Caco-2 (cell line): Measurements from ENCODE around the gene PALB2. TPM values are rescaled to one million over a fixed set of nuclear protein-coding genes. Genes with fewer than 3 reads are reported as not detected.

Experiments
- BruUV-seq: library from RNA; stranded (reverse); fragments of 400-500 nt; replicated peaks from 2 replicates; lab custom pipeline; 2021; lab: Mats Ljungman, UMichigan
- CTCF ChIA-PET: fragments of 300-600 bp; sonication (Branson Sonifier 250); formaldehyde crosslinking; loops from one replicate; lab custom pipeline; 2022; ENCODE audit warnings: antibody characterized with exemption; lab: Charles Lee
- POLR2A ChIA-PET: fragments of 300-600 bp; sonication (Branson Sonifier 250); formaldehyde crosslinking; loops from one replicate; lab custom pipeline; 2022; ENCODE audit warnings: antibody characterized with exemption; lab: Charles Lee
- DNase-seq, 2 experiments: peaks; one replicate each; pipeline versions ENCODE4 v3.0.0 to v3.0.0-alpha.2; 2020 to 2022
- H3K27me3 ChIP-seq: replicated peaks from 2 replicates; pipeline ENCODE4 v1.6.0; 2011; ENCODE audit warnings: low read length; ENCODE audit not compliant: control insufficient read depth, insufficient read depth
- H3K36me3 ChIP-seq: 2 replicates; pipeline ENCODE4 v1.5.1; 2011; ENCODE audit warnings: low read length; ENCODE audit not compliant: control insufficient read depth, insufficient read depth
- H3K4me1 ChIP-seq: fragments of 250-450 bp; sonication (Bioruptor Pico); 2 replicates; pipeline ENCODE4 v1.5.1; 2020; ENCODE audit warnings: mild to moderate bottlenecking
- H3K4me3 ChIP-seq: 2 replicates; pipeline ENCODE4 v1.5.1; 2011; ENCODE audit warnings: low read depth, mild to moderate bottlenecking, control low read depth, low read length
- H3K9me3 ChIP-seq: fragments of 250-450 bp; sonication (Bioruptor Pico); 2 replicates; pipeline ENCODE4 v1.5.1; 2020; ENCODE audit warnings: mild to moderate bottlenecking, moderate library complexity
- H3K27ac Mint-ChIP-seq: one replicate; pipeline ENCODE4 v1.8.0; 2022; ENCODE audit warnings: mixed read lengths; ENCODE audit not compliant: unreplicated experiment
- H3K27me3 Mint-ChIP-seq: one replicate; pipeline ENCODE4 v1.8.0; 2022; ENCODE audit warnings: mixed read lengths; ENCODE audit not compliant: insufficient read depth, unreplicated experiment
- H3K36me3 Mint-ChIP-seq: one replicate; pipeline ENCODE4 v1.8.0; 2022; ENCODE audit warnings: mild to moderate bottlenecking, mixed read lengths; ENCODE audit not compliant: insufficient read depth, unreplicated experiment
- H3K4me1 Mint-ChIP-seq: one replicate; pipeline ENCODE4 v1.8.0; 2022; ENCODE audit warnings: low read depth, mixed read lengths; ENCODE audit not compliant: unreplicated experiment
- H3K4me3 Mint-ChIP-seq: one replicate; pipeline ENCODE4 v1.8.0; 2022; ENCODE audit warnings: mild to moderate bottlenecking, moderate library complexity, mixed read lengths; ENCODE audit not compliant: unreplicated experiment
- H3K9me3 Mint-ChIP-seq: one replicate; pipeline ENCODE4 v1.8.0; 2022; ENCODE audit warnings: mixed read lengths; ENCODE audit not compliant: unreplicated experiment
- intact Hi-C: fragments of 100-400 bp; cut with micrococcal nuclease; formaldehyde crosslinking; loops from one replicate; pipeline ENCODE4 v1.10.0; 2022; ENCODE audit not compliant: unreplicated experiment
- total RNA-seq: library from RNA; stranded (reverse); gene quantifications from 2 replicates; pipeline ENCODE4 v1.2.3, GENCODE V29; 2022
- TF ChIP-seq, protein P1 (sequence below), 2 experiments: fragments of 200-600 bp in 1 of 2; IDR thresholded peaks; 1 replicate in 1 of 2; 2 replicates in 1 of 2; pipeline versions ENCODE4 v1.5.1 to v1.8.0; 2011 to 2022; ENCODE audit warnings: antibody characterized with exemption in 1 of 2, control low read depth in 1 of 2, inconsistent platforms in 1 of 2, low read depth in 1 of 2, low read length in 1 of 2, mild to moderate bottlenecking in 1 of 2, moderate library complexity in 1 of 2; ENCODE audit not compliant: insufficient read depth in 1 of 2, severe bottlenecking in 1 of 2, unreplicated experiment in 1 of 2

Gene PALB2
- total RNA-seq, 1 experiment from 2014 or later, result 20.5 TPM

DNA sequence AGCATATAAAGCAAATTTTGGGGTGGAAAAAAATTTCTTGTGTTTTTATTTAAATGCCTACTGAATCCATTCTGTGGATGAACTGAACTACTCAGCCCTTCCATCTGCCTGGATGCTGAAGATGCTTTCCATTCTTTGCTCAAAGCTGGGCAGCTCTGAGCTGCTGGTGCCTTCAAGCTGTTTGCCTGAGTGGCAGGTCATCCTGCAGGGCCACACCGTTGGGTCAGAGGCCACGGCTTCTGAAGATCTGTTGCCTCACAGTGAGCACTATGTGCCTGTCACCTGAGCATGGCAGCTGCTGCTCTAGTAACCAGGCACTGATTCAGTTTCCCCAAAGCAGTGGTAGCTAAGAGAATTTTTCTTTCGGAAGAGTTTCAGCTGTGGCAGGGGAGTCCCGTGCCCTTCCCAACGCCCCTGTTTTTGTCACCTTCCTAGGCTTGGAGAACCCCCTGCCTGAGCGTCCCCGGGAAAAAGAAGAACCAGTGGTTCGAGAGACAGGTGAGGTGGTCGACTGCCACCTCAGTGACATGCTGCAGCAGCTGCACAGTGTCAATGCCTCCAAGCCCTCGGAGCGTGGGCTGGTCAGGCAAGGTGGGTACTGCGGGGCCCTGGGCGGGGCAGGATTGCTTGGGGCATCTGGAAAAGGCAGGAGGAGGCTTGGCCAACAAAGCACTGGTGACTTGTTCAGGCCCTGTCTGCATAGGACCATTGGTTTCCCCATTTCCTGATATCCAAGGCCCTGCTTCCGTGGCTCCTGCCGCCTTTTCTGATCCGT lies 46.1 kb upstream of the PALB2 start:
- Mint-ChIP-seq H3K4me1 (no peaks in the 10 kb centered on the region), H3K27ac (no peak overlapping the region), H3K27me3 (no peaks in the 10 kb centered on the region), H3K4me3 (no peak overlapping the region), H3K9me3 (no peaks in the 10 kb centered on the region), H3K36me3 (peaks cover 82% of the 10 kb centered on the region)
- Histone ChIP-seq H3K9me3 (no peaks in the 10 kb centered on the region), H3K4me3 (no peak overlapping the region), H3K4me1 (no peaks in the 10 kb centered on the region), H3K36me3 (peaks cover 14% of the 10 kb centered on the region), H3K27me3 (no peaks in the 10 kb centered on the region)
- POLR2A ChIA-PET, result no interaction called here
- no TSS peak for BruUV-seq
- TF ChIP-seq, protein P1, sequence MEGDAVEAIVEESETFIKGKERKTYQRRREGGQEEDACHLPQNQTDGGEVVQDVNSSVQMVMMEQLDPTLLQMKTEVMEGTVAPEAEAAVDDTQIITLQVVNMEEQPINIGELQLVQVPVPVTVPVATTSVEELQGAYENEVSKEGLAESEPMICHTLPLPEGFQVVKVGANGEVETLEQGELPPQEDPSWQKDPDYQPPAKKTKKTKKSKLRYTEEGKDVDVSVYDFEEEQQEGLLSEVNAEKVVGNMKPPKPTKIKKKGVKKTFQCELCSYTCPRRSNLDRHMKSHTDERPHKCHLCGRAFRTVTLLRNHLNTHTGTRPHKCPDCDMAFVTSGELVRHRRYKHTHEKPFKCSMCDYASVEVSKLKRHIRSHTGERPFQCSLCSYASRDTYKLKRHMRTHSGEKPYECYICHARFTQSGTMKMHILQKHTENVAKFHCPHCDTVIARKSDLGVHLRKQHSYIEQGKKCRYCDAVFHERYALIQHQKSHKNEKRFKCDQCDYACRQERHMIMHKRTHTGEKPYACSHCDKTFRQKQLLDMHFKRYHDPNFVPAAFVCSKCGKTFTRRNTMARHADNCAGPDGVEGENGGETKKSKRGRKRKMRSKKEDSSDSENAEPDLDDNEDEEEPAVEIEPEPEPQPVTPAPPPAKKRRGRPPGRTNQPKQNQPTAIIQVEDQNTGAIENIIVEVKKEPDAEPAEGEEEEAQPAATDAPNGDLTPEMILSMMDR (IDR thresholded peaks at IDR 0.05; ENCODE audit: insufficient read depth in 1 of 2, low read depth in 1 of 2, low read length in 1 of 2, severe bottlenecking in 1 of 2, unreplicated experiment in 1 of 2), result no peak
- intact Hi-C loops, result no loop called here
- DNase-seq, result no peak
- CTCF ChIA-PET, result no interaction called here

DNA sequence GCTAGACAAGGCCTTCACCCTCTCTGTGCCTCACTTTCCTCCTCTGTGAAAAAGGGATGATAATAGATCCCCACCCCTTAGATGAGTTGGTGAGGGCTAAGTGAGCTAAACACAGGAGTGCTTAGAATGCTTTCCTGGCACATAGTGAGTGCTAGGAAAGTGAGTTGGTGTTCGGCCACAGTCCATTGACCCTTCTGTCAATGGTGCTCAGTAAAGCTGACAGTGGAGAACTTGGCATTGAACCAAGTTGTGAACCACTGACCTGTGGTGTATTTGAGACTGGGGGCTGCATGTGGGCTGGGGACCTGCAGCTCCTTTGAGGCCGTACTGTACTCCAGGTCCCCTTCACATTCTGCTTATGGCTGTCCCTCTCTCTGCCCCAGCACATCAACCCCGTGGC lies 42.4 kb upstream of the PALB2 start:
- intact Hi-C loops, result no loop called here
- no peak for DNase-seq
- BruUV-seq, result no TSS peak
- Histone ChIP-seq H3K4me3 (no peak overlapping the region), H3K9me3 (no peaks in the 10 kb centered on the region), H3K36me3 (peaks cover 11% of the 10 kb centered on the region), H3K4me1 (peaks cover 10% of the 10 kb centered on the region; the same call in 1 of the 2 replicates), H3K27me3 (no peaks in the 10 kb centered on the region)
- no peak overlapping the region for H3K4me3 Mint-ChIP-seq
- H3K27ac Mint-ChIP-seq, result no peak overlapping the region
- POLR2A ChIA-PET, result no interaction called here
- no peaks in the 10 kb centered on the region for H3K9me3 Mint-ChIP-seq
- CTCF ChIA-PET, result no interaction called here
- H3K27me3 Mint-ChIP-seq, result no peaks in the 10 kb centered on the region
- peaks cover 5% of the 10 kb centered on the region for H3K4me1 Mint-ChIP-seq
- TF ChIP-seq, protein P1 (IDR thresholded peaks at IDR 0.05; ENCODE audit: insufficient read depth in 1 of 2, low read depth in 1 of 2, low read length in 1 of 2, severe bottlenecking in 1 of 2, unreplicated experiment in 1 of 2), result no peak
- peaks cover 95% of the 10 kb centered on the region for H3K36me3 Mint-ChIP-seq

DNA sequence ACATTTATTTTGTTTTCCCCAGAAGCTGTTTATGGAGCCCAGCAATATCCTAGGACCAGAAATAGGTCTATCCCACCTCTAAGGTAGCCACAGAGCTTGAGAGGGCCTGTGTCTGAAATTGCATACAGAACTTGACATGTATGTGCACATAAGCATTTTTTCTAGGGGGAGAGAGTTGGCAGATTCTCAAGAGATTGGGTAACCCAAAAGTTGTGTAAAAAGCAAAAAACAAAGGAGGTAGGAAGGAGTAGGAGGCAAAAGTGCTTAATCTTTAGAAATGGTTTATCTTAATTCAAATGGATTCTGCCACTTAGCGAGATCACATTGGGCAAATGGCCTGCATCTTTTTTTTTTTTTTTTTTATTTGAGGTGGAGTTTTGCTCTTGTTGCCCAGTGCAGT lies 41.1 kb upstream of the PALB2 start:
- intact Hi-C loops, result no loop called here
- Histone ChIP-seq H3K9me3 (no peaks in the 10 kb centered on the region), H3K27me3 (no peaks in the 10 kb centered on the region), H3K36me3 (peaks cover 7% of the 10 kb centered on the region), H3K4me3 (no peak overlapping the region), H3K4me1 (peaks cover 19% of the 10 kb centered on the region)
- Mint-ChIP-seq H3K27ac (no peak overlapping the region), H3K4me3 (no peak overlapping the region), H3K27me3 (no peaks in the 10 kb centered on the region), H3K9me3 (no peaks in the 10 kb centered on the region), H3K4me1 (peaks cover 5% of the 10 kb centered on the region), H3K36me3 (peaks cover 86% of the 10 kb centered on the region)
- ChIA-PET CTCF (no interaction called here), POLR2A (no interaction called here)
- BruUV-seq, result no TSS peak
- TF ChIP-seq, protein P1 (IDR thresholded peaks at IDR 0.05; ENCODE audit: insufficient read depth in 1 of 2, low read depth in 1 of 2, low read length in 1 of 2, severe bottlenecking in 1 of 2, unreplicated experiment in 1 of 2), result no peak
- no peak for DNase-seq
